Iris pigment epithelial cell (primary cell): ENCODE data around the gene SLC35G1.

Experiments used
- DNase-seq: peaks from one replicate; pipeline ENCODE4 v3.0.0-alpha.2; 2011; ENCODE audit warnings: low read depth

Gene SLC35G1

DNA sequence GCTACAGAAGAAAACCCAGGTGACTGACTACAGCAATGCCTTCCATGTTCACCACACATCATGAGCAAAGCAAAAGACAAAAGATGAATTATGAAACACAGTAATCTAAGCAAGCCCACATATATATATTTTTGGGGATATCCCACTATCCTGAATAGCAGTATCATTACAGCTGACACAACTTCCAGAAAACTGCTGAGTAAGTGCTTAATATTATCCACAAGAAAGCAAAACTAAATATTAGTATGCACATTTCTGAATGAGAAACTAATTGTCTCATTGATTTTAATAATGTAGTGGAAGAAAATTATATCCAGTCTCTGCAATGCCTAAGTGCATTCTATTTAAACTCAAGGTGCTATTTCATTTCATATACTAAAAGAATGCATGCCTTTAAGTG lies 14.5 kb upstream of the SLC35G1 start:
- no peak for DNase-seq

DNA sequence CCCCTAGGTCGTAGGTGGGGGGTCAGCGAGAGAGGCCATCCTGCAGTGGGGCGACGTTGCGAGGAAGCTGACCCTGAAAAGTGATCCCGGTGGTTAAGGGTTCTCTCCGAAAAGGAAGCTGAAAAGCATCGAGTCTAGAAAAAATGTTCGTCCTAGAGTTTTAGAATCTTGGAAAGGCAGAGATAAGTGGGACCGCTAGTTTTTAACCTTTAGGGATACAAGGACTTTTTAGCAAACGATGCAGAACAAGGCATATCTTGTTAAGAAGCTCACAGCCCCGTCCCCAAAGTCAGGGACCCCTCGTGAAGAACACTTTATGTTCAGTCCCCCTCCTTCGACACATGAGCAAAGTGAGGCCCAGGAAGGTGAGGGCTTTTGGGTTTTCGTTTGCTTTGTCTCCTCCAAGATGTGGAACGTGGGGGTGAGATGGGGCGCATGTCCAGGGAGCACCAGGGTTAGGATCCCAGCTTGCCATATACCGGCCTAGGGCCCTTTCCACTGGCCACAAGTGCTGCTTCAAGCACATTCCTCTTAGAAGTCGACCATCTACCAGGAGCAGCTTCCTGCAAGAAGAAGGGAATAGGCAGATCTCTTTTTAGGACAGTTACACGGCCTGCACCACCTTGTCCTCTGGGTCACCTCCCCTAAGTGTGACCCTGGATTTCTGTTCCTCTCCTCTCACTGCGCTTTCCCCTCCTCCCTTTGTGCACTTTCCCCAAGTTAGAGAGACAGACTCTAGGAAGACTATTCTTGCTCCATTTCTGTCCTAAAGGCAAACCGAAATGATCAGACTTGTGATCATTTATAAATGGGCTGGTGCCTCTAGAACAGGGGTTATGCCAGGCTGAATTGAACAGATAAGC lies 969 bp downstream of the SLC35G1 start:
- DNase-seq: peak; percentile 15

DNA sequence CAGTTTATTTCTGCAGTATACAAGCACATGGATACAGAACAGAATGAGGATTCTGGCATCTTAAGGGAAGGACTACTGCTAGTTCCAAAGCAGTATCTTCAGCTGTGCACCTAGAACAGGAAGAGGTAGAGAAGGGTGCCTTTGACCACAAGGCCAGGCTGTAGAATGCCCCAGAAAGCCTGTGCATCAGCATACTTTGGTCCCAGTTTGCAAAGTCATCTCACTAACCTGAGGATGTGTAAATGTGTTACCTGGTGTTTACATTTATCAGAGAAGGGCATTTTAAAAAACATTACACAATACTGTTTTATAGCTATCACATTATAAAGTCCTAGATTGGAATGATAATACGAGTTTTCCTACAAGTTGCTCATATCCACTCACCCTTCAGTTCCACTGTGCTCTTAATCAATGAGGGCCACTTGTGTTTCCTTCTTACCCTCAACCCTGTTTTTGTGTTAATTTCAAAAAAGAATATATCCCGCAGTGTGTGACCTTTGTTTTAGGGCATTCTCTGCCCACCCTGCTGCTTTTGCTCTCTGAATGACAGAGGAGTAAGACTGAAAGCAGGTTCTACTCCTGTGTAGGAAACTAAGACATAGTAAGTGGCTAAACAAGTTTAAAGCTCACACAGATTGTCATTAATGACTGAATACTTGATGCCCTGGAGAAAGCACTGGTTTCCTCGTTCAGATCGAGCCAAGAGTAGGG lies 3.4 kb downstream of the SLC35G1 start:
- DNase-seq: no peak

DNA sequence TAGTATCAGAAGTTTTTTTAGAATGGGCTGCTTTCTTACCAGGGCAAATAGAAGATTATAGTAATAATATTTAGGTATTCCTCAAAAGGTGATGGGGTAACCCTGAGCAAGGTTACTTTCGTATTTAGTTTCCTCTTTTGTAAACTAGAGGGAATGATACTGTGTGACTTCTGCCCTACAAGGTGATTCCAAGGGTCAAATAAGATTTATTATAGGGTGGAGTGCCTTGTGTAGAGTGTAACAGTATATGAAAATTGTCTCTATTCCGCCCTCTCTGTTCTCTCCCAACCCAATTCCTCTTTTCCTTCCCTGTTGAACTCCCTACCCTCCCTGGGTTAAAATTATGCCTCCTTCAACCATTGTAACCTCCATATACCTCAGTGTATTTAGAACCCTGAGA lies 5.3 kb downstream of the SLC35G1 start:
- DNase-seq: no peak

DNA sequence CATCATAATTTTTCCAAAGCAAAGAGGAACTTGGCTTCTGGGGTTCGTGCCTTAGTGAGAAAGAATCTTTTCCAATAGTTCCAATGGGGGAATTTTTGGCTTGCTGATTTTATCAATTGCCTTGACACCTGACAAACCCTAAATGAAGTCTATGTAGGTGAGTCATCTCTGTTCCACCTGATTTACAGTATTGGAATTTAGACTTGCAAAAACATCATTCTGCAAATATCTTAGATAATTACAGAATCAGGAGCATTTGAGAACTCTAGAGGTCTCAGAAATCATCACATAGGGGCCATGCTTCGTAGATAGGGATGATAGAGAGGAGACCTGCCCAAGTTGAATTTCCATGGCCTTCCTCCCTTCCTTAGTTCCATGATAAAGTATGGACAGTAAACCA lies 9.3 kb downstream of the SLC35G1 start:
- no peak for DNase-seq

DNA sequence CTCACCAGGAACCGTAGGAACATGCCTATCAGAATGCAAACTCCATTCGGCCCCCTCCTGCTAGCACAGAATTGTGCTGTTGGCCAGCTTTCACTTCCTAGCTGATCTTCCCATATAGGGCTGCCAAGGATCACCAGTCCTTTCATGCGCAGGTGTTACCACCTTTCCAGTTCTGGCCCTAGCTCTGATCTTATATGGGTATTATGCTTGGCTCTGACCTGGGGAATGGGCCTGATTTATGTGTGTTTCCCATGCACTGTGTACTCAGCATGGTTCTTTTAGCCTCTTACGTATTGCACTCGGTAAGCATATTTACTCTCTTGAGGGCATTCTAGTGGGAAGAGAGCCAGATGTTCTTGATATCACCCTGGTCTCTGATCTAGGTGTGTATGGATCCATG lies 11.1 kb downstream of the SLC35G1 start:
- no peak for DNase-seq

DNA sequence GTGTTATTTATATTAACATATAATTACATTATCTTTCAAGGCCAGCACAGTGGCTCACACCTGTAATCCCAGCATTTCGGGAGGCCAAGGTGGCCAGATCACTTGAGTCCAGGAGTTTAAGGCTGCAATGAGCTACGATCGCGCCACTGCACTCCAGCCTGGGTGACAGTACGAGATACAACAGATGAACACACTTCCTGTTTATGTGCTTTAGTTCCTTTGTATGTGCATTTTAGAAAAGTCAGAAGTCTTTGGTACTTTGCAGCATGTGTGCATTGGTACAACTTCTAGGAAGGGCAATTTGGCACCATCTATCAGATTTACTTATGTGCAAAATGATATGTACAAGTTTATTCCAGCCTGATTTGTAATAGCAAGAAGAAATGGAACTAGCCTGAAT lies 13.3 kb downstream of the SLC35G1 start:
- no peak for DNase-seq

DNA sequence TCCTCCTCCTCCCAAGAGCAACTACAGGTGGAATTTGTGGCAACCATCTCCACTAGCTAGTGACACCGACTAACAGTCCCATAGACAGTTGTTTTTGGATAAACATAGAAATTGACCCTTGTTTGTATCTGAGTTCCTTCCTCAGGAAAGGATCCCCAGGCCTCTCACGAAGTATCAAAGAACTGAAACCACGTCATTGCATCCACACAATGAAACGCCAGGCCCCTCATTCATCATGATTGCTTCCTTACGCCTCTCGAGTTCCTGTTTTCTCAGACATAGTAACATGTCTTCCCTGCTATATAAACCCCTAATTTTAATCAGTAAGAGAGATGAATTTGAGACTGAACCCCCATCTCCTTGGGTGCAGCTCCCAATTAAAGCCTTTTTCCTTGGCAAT lies 18.1 kb downstream of the SLC35G1 start:
- DNase-seq: no peak

DNA sequence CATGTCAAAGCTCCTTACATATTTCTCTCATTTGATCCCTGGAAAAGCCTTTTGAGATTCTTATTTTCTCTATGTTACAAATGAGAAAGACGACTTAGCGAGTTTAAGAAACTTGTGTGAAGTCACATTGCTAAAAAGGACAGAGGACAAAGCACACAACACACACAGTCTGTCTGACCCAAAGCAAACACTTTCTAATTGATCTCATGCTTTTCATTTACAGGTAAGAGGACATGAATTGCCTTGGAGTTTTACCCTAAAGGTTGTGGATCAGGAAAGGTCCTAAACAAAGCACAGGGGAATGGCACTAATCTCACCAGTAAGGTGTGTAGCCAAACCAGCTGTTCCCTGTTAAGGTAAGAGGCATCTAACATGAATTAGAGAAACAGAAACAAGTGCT lies 18.7 kb downstream of the SLC35G1 start:
- DNase-seq: no peak

DNA sequence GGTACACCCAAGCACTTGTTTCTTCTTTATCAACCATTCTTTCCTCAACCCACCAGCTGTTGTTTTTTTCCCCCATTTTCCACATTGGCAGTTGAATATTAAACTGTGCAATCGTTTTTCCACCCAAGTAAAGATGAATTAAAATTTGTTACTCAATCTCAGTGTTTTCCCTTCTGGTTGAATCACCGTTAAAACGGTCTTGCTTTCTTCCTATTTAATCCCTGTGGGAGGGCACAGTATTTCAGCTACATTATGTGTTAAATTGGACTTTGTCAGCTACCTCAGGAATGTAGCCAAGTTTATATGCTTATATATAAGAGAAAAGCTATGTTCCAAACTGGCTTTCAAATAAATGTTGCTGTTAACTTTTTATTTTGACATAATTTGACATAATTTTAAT lies 19.9 kb downstream of the SLC35G1 start:
- no peak for DNase-seq

DNA sequence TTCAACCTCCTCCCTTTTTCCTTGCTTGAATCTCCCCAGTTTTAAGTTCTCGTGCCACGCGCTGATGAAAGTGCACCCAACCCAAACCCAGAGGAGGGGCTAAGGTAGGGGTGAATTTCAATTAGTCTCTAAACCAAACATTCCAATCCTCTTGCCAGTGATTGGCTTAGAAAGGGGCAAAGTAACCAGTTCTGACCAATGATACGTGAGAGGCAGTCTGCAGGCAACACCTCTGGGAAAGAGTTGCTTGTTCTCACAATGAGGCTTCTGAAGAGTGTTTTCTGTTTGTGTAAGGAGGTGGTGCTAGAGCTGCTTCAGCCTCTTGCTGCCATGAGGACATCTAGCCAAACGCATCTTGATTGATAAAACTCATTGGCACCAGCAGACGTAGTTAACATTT lies 21.8 kb downstream of the SLC35G1 start:
- no peak for DNase-seq

DNA sequence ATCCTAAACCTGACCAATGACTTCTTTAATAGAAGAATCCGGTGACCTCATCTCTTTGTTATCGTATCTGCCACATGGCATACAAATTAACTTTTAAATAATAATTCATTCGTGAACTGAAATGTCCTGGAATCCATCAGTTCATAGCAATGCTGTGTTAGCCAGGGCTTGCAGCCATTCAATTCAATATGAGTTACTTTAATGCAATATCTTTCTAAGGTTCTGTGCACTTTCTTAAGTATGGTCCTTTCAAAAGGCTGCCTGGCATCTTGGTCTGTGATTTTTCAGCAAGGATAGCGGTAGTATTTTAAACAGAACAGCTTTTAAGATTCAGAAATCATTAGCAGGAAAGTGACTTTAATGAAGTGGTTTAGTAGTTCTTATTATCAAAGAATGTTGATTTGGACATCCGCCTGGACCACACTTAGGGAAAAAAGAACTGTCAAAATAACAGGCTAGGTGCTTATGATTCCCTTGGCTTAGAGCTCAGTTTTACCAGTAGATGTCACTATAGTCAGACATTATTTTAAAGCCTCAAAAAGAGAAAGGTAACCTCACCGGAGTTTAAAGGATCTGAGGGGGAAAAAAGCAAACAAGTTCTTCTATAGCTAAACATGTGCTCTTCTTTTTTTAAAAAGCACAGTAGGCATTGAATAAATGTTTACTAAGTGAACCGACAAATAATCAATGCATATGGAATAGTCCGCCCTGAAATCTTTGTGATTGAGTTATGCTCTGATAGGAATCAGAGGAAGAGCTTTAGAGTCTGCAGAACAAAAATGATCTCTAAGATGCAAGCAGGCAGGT lies 22.7 kb downstream of the SLC35G1 start:
- DNase-seq: peak; percentile 50

DNA sequence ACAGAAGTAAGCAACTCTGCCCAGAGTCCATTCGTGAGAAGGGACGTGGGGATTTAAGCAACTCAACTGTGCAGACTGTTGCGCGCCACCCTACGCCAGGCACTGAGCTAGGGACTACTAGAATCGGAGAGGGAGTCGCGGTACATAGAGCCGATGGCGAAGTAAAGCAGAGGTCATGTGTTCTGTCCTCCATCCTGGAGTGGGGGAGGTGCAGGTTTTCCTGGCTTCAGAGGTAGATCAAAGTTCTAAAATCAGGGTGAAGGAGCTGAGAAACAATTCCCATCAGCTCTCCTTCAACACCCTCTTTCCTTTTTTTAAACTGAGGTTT lies 23.2 kb downstream of the SLC35G1 start:
- no peak for DNase-seq

DNA sequence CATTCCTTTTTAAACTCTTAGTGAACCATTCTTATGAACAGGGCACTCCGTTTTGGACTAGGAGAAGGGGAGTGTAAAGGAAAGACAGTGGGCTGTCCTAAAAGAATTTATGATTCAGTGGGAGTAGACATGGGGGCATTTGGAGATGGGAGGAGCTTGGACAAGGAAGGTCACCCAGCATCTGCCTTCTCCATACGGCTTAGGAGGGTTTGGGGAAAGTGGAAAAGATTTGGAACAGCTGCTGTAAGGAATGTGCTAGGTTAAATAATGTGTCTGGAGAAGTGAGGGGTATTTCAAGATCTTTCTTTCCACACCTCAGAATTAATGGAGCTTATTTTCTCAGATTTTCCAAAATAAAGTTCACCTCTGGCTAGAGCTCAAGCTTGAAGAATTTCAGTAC lies 24.0 kb downstream of the SLC35G1 start:
- no peak for DNase-seq

DNA sequence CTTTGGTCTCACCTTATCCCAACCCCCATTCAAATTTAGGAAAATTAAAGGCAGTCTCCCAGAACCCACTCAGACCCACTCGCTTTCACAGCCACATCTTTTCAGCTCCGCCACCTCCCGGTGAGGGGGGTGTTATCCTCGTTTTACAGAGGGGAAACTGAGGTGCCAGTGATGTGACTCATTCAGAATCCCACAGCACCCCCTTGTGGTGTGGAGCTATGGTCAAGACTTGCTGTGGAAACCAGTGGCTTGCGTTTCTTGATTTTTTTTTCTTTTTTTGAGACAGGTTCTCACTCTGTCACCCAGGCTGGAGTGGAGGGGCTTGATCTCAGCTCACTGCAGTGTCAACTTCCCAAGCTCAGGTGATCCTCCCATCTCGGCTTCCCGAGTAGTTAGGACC lies 27.6 kb downstream of the SLC35G1 start:
- DNase-seq: no peak

DNA sequence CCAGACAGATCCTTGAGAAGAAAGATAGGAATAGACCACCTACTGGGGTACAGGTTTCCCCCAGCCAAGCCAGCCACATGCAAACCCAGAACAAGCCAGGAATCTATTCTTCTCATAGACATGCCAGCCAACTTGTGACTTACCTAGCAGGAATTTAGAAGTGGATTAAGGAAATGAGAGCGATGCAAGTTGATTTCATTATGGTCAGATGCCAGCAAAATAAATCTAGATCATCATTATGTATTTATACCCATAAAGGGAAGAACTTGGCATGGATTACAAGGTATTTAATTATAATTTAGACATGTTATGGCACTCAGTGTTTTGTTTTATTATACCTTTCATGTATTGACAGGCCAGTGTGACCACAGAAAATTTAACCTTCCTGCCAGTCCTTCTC lies 32.8 kb downstream of the SLC35G1 start:
- peak; percentile 17 for DNase-seq

DNA sequence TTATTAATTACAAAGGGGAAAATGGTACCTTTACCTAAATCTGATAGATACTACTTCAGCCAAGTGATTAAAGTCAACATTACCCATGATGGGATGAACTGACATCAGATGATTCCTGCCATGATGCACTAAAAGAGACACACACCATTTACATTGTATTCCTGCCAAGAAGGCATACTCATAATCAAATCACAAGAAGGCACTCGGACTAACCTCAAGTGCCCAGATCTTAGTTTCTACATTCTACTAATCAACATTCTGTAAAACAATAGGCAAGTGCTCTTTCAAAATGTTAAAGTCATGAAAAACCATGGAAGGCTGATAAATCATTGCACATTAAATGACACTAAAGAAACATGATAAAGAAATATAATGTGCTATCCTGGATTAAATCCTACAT lies 44.4 kb downstream of the SLC35G1 start:
- DNase-seq: no peak

DNA sequence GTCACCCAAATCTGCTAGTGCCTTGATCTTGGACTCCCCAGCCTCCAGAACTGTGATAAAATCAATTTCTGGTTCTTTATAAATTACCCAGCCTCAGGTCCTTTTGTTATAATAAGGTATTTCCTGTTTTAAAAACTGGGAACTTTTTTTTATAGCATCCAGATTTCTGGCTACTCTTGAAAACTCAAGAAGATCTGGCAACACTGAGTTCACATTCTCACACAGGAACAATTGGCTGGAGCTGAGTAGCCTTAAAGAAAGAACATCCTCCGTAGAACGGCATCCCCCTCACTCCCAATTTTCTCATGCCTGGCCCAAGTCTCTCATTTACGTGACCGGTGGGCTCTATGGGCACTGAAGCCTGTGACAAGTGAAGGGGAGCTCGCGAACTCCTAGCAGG lies 47.1 kb downstream of the SLC35G1 start:
- no peak for DNase-seq

DNA sequence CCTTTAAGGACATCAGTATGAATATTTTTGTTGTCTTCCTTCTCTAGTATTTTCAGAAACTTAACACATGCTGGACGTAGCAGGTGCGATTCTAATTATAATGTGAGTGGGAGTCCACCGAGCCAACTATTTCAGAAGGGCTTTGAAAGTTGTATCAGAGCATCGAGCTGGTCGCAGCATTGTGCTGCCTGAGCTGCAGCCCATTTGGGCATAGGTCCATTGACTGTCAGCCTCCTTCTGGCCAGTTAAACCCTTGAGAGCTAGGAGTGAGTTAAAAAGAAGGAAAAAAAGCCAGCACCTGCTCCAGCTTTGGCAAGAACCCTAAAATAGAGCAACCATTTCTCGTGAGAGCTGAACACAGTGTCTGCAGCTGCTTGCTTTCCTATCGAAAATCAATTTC lies 47.8 kb downstream of the SLC35G1 start:
- DNase-seq: no peak

DNA sequence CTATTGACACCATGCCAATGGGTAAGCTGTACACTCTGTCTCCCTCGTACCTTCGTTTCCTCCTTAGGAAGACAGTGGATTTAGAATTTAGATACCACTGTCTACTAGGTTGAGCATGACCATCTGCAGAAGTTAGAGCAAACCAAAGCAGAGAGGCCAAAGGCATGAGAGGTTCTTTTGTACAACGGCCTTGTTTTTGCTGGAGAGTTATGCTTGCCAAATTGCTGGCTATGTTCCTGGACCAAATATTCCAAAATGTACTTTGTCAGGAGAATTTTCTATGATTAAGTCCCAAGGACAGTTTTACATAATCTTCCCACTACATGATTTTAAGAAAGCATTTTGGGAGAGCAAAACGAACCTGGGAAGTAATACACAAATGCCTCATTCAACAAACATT lies 52.0 kb downstream of the SLC35G1 start:
- DNase-seq: no peak

DNA sequence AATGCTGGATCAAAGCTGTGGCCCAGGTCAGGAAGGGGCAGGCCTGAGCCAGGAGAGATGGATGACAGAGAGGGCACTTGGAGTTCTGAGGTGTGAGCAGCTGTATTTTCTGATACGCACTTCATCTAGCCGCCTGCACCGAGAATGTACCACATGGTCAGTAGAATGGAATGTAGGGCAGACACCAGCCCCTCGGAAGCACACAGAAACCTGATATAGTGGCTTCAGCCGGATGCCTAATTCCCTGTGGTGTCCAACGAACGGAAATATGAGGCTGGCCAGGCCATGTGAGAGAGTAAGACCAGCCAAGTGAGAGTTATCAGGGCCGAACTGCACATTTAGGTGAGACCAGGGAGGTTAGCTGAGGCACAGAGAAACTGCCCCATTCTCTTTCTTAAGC lies 53.3 kb downstream of the SLC35G1 start:
- DNase-seq: peak; percentile 93

DNA sequence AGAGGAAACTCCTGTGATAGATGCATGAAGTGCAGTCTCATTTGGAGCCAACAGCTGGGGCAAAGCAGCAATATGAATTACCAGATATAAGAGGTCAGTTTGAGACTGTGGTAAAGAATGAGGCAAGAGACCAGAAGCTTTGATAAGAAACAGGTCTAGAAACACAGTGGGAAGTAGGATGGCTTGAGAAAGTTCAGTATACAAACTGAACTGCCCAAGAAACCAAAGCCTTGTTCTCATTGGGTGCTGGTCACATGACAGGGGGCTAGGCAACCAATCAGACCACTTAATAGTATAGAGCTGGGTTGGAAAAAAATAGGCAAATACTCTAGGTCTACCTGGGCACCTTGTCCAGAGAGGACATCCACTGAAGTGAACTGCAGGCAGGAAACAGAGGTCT lies 53.7 kb downstream of the SLC35G1 start:
- DNase-seq: peak; percentile 59

DNA sequence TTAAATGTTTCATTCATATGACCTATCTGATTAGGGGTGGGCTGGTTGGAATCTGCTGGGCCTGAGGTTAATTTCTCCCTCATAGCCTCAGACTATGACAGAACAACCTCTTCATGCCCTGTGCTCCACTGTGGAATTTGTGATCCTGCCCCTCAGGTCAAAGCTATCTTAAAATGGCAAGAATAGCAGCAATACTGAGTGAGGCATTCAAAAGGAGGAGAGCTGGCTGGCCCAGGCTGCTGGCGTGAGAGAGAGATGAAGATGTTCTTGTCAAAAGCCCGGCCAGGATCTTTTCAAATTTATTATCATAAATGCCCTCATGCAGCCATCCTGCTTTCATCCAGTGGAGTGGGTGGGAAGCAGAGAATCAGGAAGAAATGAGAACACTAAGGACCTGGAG lies 58.1 kb downstream of the SLC35G1 start:
- DNase-seq: no peak
